Activated CD4-positive, alpha-beta T cell treated with anti-CD3 and anti-CD28 coated beads, Interleukin-2, Interleukin-6, amounts not matched to agents 100 ng/mL and 50 ng/mL, durations not matched to agents 16 hours and 8 hours (primary cell): Measurements from ENCODE around the gene RORC.
"Not testable (repeated sequence)": the region's sequence is repeated elsewhere in the genome, so short reads cannot be mapped to it uniquely, and the experiment has no call there.

ENCODE experiments used
- DNase-seq: peaks from one replicate; pipeline ENCODE4 v3.0.0-alpha.2; 2020

The RORC gene

DNA sequence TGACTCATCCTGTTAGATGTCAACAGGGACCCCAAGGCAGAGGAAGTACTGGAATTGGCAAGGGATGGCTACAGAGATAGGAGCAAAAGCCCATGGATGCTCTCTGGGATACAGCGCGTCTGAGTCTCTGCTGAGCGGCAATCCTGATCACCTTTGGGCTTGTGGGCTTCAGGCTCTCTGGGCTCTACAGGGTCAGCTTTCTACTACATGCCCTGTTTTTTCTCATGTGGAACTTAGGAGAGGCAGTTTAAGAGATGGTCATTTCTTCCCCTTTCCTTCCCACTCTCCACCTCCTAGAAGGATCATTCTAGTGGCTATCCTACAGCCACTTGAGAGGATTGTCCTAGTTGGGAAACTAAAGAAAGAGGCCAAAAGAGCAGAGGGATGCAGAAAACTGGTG, 27.7 kb downstream of the RORC start:
- DNase-seq: no peak

DNA sequence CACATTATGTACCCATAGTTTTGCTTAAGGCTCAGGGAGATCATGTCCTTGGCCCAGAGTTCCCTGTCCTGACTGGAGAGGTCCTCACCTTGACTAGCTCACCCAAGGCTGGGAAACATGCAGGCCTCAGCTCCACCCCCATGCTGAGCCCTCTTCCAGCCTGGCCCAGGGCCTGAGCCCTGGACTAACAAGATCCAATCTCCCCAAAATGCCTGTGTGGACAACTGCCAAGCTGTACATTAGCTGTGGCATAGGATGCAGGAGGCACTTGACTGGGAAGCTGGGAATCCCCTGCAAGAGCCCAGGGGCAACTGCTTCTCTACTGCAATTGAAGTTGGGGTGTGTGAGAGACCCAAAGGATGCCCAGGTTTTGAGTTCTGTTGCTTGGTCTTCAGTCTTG, 28.4 kb downstream of the RORC start:
- DNase-seq: no peak

DNA sequence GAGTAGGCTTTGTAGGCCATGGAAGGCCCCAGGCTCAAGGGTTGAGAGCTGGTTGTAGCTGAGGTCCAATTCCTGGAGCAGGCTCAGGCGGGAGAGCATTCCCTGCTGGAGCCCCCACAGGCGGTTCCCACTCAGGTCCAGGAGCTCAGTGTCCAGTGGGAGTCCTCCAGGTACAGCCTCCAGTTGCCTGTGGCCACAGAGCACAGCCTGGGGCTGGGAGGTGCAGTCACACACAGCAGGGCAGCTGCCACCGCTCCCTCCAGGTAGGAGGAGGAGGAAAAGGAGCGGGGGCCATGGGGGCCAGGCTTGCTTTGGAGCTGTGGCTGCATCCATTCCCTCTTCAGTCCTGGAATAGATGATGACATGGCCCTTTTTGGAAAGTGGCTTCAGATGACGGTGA, 29.2 kb downstream of the RORC start:
- DNase-seq: no peak

DNA sequence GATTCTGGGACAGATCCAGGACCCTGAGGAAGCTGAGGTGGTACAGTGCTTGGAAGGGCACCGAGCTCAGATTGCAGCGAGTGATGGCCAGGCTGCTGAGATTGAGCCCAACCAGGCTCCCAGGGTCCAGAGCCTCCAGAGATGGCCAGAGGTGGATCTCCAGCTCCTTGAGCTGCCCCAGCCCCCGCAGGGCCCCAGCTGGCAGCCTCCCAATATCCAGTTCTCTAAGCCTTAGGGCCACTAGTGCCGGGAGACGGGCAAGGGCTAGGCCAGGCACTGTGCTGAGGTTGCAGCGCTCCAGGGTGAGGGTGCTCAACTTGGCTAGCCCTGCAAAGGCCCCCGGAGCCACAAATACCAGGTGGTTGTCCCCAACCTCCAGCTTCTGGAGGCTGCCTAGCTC, 29.8 kb downstream of the RORC start:
- no peak for DNase-seq

DNA sequence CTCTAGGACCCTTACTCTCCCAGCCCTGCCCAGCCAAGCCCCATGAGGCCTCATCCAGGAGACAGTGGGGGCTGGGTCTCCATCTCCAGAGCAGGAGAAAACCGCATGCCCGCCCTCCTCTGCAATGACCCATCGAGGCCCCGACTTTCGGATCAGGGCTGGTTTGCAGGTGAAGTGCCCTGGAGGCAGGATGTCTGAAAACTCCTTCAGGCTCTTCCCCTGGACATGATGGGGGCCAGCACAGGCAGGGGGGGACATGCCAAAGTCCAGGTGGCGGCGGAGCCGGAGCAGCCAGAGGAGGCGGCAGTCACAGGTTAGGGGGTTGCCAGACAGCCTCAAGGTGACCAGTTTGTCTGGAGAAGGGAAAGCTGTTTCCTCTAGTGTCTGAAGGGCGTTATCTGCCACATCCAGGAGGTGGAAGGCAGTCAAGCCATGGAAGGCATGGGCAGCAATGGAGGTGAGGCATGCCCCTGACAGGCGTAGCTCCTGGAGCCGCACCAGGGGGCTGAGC, 30.2 kb downstream of the RORC start:
- DNase-seq: no peak

DNA sequence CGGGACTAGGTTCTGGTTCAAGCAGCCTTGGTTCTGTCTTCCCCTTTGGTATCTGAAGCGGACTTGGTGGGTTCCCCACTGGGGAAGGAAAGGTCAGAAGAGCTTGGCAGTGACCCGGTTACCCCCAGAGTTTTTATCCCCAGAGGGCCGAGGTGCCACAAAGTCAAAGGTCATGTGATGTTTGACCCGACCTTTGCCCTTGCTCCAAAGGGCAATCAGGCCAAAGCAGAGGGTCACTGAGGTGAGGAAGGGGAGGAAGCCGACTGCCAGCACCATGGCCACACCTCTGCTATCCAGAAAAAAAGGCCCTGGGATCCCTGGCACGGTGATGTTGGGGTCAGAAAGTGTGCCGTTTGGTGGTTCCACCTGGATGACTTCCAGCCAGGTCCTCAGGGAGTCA, 30.8 kb downstream of the RORC start:
- no peak for DNase-seq

DNA sequence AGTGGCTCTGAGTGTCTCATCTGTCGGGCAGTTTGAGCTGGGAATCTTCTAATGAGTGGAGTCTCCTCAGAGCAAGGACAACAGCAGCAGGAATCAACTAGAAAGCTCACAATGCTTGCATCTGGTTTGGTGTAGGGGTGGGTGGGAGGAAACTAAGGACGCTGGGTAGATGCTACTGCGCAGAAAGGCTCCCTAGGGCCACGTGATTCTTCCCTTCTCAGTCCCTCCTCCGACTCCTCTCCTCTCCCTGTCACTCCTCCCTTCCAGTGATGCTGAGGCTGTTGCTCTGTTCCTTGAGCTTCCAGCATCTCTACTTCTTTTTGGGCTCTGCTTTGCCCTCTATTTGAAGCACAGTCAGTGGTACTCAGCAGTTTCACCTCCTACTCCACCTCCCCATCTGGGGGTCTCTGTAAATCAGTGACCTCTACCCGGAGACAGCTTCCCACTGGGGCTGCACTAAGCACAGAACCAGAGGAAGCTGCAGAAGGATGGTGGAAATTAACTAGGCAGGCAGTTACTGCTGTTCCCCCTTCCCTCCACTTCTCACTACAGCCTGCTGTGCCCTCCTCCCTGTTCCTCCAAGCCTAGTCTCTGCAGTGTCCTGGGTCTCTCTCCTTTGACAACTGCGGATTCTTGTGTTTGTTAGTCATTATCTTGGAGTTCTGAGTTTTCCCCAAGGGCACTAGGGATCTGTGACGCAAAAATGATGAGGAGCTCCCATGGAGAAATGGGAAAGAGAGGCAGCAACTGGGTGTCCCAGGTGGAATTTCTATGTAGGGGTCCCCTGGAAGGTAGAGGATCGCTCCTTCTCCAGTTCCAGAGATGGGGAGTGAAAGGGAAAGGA, 32.2 kb downstream of the RORC start:
- DNase-seq: no peak

DNA sequence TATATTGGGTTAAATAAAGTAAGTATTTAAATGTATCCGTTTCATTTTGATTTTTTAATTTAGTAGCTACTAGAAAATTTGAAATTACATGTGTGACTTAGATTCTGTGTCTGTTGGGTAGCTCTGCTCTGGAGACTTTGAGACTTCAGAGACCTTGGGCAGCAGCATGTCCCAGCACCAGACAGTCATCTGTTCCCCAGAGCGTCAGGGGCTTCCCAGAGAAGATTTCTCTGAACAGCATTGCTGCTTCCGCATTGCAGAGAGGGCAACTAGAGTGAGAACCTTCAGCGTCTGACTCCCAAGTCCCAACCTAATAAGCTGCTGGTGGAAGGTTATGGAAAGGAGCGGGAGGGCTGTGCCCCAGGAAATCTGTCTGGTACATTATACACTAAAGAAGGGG, 33.0 kb downstream of the RORC start:
- DNase-seq: no peak

DNA sequence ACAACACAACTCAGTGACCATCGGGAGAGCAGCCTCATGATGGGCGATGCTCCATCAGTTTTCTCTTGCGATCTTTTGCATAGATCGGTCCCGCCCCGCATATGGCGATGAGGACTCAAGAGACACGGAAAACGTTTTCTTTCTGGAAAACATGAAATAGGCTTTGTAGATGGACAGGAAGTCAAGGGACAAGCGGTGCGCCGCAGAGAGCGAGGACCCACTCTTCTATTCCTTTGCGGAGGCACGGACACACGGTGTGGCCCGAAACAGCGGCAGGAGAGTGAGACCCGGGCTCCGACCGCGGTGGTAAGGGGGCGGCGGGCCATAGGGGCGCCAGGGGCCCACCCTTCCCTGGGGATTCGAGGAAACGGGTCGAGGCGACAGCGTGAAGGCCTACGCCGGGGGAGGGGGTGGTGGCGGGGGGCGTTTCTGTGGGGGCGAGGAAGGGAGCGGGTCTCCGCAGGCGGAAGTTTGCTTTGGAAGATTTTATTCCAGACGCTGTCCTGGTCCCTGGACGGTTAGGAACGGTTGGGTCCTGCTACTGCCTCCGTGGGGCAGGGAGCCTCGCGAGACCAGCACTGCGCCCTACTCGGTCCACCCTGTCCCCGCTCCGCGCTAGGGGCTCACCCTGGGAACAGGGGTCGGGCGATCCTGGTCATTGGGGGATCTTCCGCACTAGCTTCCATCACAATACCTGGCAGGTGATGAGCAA, 40.5 kb downstream of the RORC start:
- peak; percentile 15 for DNase-seq

DNA sequence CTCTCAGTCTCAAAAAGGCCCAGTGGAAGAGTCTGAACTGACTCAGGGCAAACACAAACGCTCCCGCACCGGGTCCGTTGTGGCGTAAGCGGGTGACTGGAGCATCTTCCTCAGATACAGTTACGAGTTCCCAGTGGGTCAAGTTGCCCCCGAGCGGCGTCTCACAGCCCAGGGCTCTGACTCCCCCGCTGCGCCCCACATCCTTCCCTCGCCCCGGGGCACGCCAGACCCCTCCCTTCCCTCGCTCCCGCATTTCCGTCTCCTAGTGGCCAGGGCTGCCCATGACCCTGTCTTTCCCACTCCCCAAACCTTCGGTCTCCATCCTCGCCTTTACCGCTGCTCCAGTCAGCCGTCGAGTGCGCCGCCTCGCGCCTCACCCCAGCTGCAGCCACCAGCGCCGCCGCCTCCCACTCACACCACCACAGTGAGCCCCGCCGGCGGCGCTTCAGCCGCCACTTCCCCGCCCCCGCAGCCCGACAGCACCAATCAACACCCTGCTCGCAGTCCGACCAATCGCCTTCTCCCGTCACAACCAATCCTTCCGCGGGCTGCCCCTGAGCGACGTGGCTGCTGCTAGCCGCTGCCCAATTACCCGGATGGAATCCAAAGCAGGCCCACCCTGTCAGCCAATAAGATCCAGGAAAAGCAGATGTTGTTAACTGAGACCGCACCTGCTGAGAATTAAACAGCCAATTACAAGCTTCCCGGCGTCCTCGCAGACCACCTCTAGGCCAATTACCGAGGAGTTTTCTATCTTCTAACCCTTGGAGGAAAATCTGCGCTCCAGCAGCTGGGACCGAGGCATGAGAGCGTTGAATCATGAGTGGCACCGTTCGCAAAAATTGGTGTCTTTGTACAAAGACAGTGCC, 41.3 kb downstream of the RORC start, which contains the start of gene TDRKH:
TSS of gene TDRKH (minus strand) at position 430 of the 869 bp plus-strand sequence. CDS start 7,478 bp downstream, outside the sequence.
- DNase-seq: peak; percentile 99

DNA sequence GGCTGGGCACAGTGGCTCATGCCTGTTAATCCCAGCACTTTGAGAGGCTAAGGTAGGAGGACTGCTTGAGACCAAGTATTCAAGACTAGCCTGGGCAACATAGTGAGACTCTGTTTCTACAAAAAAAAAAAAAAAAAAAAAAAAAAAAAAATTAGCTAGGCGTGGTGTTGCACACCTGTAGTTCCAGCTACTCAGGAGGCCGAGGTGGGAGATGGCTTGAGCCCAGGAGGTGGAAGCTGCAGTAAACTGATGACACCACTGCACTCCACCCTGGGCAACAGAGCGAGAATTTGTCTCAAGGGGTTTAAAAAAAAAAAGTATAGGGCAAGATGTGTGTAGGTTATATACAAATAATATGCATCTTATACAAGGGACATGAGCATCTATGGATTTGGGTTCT, 43.9 kb downstream of the RORC start:
- no peak for DNase-seq

DNA sequence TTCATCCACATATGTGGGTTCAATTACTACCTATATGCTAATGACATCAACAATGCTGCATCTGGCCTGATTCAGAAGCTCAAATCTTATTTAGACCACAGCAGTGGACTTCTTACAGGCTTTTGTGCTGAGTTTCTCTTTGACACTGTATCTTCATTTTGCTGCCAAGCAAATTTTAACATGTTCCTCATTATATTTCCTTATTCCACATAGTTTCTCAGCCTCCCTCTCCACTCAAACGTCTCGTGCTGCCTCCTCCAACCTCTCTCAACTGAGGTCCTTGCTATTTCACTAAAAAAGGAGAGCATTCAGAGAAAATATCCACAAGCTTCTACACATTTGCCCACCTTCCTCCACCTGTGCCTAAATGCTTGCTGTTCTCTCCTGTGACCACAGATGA, 47.8 kb downstream of the RORC start:
- DNase-seq: no peak

DNA sequence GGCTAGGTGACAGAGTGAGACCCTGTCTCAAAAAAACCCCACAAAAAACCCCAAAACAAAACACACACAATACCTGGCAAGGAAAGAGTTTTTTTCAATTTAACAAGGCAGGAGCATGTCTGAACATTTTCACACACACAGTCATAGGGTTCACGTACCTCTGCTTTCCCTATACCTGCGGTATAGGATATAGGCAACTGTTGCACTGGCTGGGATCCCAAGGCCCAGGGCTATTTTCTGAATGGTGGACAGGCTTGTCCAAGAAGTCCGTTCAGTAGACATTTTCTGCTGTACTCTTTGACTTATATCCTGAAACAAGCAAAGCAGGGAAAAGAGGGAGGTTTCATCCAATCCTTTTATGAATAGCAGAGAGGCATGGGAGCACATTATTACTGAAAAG, 48.9 kb downstream of the RORC start:
- DNase-seq: no peak

DNA sequence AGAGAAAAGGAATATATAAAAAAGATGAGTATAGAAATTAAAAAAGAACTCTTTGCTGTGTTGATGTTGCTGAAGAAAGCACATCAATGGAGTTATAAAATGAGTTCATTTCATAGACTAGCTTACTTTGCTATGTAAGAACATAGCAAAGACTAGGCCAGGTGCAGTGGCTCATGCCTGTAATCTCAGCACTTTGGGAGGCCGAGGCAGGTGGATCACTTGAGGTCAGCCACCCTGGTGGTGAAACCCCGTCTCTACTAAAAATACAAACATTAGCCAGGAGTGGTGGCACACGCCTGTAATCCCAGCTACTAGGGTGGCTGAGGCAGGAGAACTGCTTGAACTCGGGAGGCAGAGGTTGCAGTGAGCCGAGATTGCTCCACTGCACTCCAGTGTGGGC, 49.6 kb downstream of the RORC start:
- DNase-seq: not testable (repeated sequence)

DNA sequence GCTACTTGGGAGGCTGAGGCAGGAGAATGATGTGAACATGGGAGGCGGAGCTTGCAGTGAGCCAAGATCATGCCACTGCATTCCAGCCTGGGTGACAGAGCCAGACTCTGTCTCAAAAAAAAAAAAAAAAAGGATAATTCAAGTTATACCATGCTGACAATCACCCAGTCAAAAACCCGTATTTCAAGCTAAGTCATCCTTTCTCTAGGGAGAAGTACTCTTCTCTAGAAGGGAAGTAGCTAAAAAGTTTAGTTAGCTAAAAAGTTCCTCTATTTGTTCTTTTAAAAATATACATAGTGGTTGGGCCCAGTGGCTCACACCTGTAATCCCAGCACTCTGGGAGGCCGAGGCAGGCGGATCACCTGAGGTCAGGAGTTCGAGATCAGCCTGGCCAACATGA, 50.9 kb downstream of the RORC start:
- DNase-seq: not testable (repeated sequence)

DNA sequence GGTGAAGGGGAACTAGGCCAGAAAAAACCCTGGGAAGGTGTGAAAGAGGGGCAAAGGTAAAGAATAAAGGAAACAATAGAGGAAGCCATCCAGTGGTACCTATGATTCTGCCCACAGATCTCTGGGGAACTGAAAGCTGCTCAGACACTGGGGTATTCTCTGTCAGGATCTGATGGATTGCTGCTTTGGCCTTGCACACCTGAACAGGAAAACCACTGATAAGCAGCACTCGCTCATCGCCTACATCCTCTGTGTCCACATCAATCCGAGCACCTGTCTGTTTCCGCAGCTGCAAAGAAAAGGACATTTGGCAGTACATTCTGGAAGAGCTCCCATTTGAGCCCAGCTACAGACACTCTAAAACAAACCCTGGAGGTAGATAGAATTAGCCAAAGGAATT, 51.8 kb downstream of the RORC start:
- DNase-seq: no peak

DNA sequence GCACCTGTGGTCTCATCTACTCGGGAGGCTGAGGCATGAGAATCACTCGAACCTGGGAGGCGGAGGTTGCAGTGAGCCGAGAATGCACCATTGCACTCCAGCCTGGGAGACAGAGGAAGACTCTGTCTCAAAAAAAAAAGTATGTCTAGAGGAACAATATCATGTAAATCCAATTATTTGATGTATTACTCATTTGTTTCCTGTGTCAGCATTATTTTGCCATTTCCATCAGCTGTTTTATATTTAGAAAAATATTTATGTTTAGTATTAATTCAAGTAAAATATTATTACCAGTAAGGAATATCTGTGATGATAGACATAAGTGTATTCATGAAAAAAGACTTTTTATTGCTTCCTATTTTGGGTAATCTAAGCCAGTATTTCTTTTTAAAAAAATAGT, 54.3 kb downstream of the RORC start:
- DNase-seq: no peak

DNA sequence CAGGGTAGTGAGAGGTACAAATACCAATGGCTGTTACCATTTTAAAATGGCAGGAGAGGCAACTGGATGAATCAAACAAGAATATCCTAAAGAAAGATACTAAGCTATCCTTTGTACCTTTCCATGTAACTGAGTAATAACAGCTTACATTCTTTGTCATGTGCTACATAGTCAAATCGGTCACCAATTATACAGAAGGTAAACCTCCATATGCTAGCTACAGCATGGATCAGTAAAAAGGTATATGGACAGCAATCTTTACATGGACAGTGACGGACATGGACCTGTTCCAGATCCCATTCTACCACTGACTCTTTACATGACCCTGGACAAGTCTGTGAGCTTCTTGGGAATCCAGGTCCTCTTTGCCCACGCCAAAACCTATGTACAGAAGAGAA, 54.9 kb downstream of the RORC start:
- no peak for DNase-seq

DNA sequence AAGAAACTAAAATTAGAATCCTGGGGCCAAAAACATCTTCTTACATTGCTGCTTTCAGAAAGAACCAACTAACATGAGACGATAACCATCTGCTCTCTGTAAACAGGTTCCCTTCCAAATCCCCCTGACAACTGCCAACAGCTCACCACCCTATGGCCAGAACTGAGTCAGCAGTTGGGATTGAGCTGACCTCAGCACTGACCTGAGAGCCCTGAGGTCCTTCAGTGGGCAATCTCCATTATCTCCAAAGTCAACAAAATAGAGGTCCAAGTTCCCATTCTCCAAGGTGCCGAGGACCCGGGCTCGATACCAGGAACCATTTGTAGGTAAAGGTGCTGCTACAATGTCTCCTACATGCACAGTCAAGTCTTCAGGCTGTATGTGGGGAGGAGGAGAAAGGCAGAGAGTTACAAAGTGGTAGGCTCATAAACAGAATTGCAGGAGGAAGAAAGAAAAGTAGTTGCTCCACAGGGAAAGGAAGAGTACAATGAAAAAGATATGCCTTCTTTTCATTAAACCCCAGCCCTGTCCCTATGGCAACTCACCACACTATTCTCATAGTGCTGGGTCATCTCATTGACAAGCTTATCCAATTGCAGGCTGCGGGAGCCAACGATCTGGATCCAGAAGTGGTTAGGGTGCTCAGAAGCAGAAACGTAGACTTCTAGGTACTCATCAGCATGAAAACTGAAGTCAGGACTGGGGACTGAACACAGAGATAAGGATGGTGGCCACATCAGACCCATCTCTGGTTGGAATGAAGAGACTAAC, 55.5 kb downstream of the RORC start:
- no peak for DNase-seq

DNA sequence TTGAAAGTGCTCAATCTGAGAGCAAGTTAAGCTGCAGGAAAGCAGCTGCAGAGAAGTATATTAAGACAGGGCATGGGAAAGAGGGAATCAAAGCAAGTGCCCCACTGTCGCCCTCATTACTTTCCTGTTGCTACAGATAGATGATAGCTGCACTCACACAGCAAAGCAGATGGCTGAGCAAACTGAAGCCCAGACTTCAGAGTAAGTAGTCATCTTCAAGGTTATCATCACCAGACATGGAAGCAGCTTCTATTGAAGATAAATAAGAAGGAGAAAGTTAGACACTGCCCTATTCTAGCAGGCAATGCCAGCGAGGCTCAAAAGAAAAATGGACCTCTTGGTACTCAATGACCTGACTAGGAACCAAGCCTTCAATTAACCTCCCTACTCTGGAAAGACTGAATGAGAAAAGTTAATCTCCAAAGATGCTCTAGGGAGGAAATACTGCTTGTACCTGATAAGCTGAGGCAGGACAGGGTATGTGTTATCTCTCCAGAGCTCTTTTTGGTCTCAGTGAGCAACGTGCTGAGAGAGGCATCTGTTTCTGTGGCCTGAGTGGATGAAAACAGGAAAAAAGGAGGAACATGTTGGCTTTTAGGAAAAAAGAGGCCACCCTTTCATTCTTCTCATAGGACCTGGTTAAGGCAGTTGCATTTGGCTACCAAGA, 57.2 kb downstream of the RORC start:
- DNase-seq: no peak

DNA sequence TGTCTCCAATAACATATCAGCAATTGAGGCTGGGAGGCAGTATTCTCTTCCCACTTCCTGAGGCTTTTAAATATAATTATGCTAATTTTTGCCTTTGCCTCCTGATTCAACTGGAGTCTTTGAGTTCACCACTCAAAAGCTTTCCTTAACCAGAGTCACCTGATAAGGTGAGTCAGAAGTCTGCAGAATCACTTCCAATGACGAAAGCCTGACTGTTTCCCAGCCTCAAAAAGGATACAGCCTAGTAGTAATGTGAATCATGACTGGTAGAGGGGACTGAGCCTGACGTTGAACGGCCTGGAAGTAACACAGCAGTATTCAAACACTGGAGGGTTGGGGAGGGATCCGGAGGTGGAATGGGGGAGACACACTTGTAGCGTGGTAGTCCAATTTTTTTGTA, 57.9 kb downstream of the RORC start:
- DNase-seq: no peak

DNA sequence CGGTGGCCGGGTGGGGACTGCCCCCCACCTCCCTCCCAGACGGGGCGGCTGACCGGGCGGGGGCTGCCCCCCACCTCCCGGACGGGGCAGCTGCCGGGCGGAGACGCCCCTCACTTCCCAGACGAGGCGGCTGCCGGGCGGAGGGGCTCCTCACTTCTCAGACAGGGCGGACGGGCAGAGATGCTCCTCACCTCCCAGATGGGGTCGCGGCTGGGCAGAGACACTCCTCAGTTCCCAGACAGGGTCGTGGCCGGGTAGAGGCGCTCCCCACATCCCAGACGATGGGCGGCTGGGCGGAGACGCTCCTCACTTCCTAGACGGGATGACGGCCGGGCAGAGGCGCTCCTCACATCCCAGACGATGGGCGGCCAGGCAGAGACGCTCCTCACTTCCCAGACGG, 62.3 kb downstream of the RORC start:
- DNase-seq: not testable (repeated sequence)
